ENCODE results near the gene HSPA12A.

HSPA12A gene

GRCh38 chr10:116626815-116627214, 115.6 kb downstream of the HSPA12A start:
- DNase-seq (ENCODE audit: low read depth): no peak

DNA sequence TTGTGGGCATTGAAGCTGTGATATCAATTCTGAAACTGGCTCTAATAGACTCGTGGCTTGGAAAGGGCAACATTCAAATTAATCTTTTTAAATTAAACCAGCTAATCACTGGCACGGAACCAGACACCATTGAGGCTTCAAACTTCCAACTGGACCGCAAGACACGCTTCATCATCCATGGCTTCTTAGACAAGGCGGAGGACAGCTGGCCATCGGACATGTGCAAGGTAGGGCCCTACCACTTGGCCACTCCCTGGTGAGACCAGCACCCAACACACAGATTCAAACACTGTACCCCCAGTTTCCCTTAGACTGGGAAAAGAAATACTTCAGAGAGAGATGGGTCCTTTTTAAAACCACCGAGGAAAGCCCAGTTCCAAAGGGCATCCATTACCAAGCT, 116.5 kb downstream of the HSPA12A start:
- DNase-seq (ENCODE audit: low read depth): no peak

- DNase-seq (ENCODE audit: low read depth): no peak
Measured at GRCh38 chr10:116621934-116622655, 120.3 kb downstream of the HSPA12A start.

- no peak for DNase-seq (ENCODE audit: low read depth)
Measured at GRCh38 chr10:116621476-116621875, 120.9 kb downstream of the HSPA12A start.
